ENCODE data around the gene LDLRAD4. TPM values are rescaled to one million over a fixed set of nuclear protein-coding genes. Genes with fewer than 3 reads are reported as not detected.

LDLRAD4 gene
- total and polyA plus RNA-seq, 8 donors = 14.1 to 26.6 (median 18.8) TPM

DNA sequence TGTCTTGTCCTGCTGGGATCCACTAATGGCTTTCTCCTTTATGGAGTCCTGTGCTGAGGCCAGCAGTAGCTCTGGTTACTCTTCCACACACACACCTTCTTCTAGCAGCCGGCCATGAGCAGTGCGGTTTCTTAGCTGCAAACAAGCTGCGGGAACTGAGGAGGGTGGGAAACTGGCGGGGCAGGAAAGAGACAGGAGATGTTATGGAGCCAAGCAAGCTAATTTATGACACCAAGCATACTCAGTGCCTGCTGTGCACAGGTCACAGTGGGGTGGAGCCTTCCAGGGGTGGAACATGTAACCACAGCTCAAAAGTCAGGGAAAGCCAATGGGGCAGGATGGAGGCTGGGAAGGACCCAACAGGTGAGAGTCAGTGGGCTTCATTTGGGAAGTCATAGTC lies 327.0 kb downstream of the LDLRAD4 start:
- no peaks in the 10 kb centered on the region for H3K36me3 ChIP-seq
- DNase-seq (no peak), ATAC-seq (no peak)
- H3K27me3 ChIP-seq = no peaks in the 10 kb centered on the region
- no peaks in the 10 kb centered on the region for H3K9me3 ChIP-seq
- H3K4me1 ChIP-seq = peaks cover 0 to 12% of the 10 kb centered on the region in 2 donors
- intact Hi-C loops (cut with DNase I) = no loop called here
- no peak overlapping the region for H3K27ac ChIP-seq
- H3K4me3 ChIP-seq = no peak overlapping the region
- no peak for TF ChIP-seq CTCF (IDR thresholded peaks at IDR 0.05)

GRCh38 chr18:13545955-13546354 lies 327.4 kb downstream of the LDLRAD4 start:
- H3K4me3 ChIP-seq = no peak overlapping the region
- DNase-seq (no peak), ATAC-seq (no peak)
- H3K27ac ChIP-seq = no peak overlapping the region
- H3K27me3 ChIP-seq = no peaks in the 10 kb centered on the region
- no peak for TF ChIP-seq CTCF (IDR thresholded peaks at IDR 0.05)
- intact Hi-C loops (cut with DNase I) = no loop called here
- H3K36me3 ChIP-seq = no peaks in the 10 kb centered on the region
- peaks cover 0 to 12% of the 10 kb centered on the region in 2 donors for H3K4me1 ChIP-seq
- H3K9me3 ChIP-seq = no peaks in the 10 kb centered on the region

DNA sequence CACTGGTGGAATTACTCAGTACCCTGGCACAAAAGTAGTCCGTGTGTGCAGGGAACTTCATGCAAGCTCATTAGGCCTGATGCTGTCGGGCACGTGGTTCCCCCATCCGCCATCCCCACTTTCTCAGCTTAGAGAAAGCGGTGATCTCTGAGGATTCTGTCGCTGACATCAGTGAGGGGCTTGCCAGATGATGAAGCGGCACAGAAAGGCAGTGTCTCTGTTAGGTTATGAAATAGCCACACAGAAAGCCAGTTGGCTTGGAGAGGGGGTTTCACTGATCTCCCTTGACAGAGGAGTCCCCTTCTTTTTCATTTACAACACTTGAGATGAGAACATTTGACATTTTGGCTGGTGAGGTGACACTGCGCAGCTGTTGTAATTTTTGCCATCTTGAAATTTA lies 328.1 kb downstream of the LDLRAD4 start:
- Histone ChIP-seq H3K4me1 (peaks cover 0 to 12% of the 10 kb centered on the region in 2 donors), H3K9me3 (no peaks in the 10 kb centered on the region), H3K4me3 (no peak overlapping the region), H3K27me3 (no peaks in the 10 kb centered on the region), H3K27ac (no peak overlapping the region), H3K36me3 (no peaks in the 10 kb centered on the region)
- no peak for ATAC-seq
- no peak for DNase-seq
- TF ChIP-seq CTCF (IDR thresholded peaks at IDR 0.05) = no peak
- intact Hi-C loops (cut with DNase I) = no loop called here

- DNase-seq = no peak
- ATAC-seq = no peak
- TF ChIP-seq CTCF (IDR thresholded peaks at IDR 0.05) = no peak
- no peaks in the 10 kb centered on the region for H3K9me3 ChIP-seq
- intact Hi-C loops (cut with DNase I) = no loop called here
- H3K36me3 ChIP-seq = no peaks in the 10 kb centered on the region
- peaks cover 0 to 12% of the 10 kb centered on the region in 2 donors for H3K4me1 ChIP-seq
- H3K27me3 ChIP-seq = no peaks in the 10 kb centered on the region
- no peak overlapping the region for H3K4me3 ChIP-seq
- no peak overlapping the region for H3K27ac ChIP-seq
Observed at GRCh38 chr18:13547347-13547746, 328.8 kb downstream of the LDLRAD4 start.

GRCh38 chr18:13548106-13548819 lies 329.7 kb downstream of the LDLRAD4 start:
- no peak overlapping the region for H3K27ac ChIP-seq
- no peak for TF ChIP-seq CTCF (IDR thresholded peaks at IDR 0.05)

More at GRCh38 chr18:13548106-13548819, 329.7 kb downstream of the LDLRAD4 start:
- Histone ChIP-seq H3K36me3 (no peaks in the 10 kb centered on the region), H3K4me1 (peaks cover 0 to 12% of the 10 kb centered on the region in 2 donors), H3K27me3 (no peaks in the 10 kb centered on the region), H3K9me3 (no peaks in the 10 kb centered on the region), H3K4me3 (no peak overlapping the region)
- intact Hi-C loops (cut with DNase I) = no loop called here
- ATAC-seq (no peak), DNase-seq (no peak)
